Measurements from ENCODE around the gene SDK2. TPM values are rescaled to one million over a fixed set of nuclear protein-coding genes. Genes with fewer than 3 reads are reported as not detected.
A peak's percentile ranks its signal among the peaks of the same experiment; 100 is the strongest.

The SDK2 gene
- total and polyA plus RNA-seq, 2 experiments from 2014 or later, result 0.74 to 5.1 TPM

DNA sequence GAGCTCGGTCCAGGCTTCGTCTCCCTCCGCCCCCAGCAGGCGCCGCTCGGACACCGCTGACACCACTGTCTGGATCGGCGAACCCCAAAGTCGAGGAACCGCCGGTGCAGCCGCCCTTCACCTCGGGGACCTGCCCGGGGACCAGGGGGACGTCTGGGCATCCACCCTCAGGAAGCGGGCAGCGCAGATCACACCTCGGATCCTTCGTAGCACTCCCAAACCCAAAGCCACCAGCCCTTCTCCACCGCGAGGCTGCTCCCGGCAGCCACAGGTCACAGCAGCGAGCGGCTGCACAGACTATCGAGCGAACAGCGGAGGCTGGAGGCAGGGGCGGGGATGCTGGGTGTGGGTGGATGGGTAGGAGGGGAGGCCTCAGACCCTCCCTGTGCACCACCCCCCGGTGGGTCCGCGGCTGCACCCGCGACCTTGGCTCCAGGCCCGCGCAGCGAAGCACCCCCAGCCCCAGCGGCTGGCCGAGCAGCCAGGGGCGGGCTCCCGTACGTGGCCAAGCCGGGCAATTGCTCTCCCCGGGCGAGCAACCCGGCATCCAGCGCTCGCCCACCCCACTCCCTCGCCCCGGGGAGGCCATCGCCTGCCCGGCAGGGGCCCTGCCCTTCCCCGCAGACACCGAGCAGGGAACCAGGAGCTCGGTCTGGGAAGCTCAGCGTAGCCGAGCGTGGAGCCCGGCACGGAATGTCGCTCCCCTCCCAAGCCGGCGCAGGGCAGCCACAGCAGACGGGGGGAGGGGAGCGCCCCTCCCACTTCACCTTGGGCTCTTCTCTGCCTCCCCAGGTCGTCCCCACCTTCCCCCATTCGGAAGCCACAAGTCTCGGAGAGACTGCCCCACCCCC, 1.0 kb downstream of the SDK2 start (continued):
- TF ChIP-seq, protein P1, sequence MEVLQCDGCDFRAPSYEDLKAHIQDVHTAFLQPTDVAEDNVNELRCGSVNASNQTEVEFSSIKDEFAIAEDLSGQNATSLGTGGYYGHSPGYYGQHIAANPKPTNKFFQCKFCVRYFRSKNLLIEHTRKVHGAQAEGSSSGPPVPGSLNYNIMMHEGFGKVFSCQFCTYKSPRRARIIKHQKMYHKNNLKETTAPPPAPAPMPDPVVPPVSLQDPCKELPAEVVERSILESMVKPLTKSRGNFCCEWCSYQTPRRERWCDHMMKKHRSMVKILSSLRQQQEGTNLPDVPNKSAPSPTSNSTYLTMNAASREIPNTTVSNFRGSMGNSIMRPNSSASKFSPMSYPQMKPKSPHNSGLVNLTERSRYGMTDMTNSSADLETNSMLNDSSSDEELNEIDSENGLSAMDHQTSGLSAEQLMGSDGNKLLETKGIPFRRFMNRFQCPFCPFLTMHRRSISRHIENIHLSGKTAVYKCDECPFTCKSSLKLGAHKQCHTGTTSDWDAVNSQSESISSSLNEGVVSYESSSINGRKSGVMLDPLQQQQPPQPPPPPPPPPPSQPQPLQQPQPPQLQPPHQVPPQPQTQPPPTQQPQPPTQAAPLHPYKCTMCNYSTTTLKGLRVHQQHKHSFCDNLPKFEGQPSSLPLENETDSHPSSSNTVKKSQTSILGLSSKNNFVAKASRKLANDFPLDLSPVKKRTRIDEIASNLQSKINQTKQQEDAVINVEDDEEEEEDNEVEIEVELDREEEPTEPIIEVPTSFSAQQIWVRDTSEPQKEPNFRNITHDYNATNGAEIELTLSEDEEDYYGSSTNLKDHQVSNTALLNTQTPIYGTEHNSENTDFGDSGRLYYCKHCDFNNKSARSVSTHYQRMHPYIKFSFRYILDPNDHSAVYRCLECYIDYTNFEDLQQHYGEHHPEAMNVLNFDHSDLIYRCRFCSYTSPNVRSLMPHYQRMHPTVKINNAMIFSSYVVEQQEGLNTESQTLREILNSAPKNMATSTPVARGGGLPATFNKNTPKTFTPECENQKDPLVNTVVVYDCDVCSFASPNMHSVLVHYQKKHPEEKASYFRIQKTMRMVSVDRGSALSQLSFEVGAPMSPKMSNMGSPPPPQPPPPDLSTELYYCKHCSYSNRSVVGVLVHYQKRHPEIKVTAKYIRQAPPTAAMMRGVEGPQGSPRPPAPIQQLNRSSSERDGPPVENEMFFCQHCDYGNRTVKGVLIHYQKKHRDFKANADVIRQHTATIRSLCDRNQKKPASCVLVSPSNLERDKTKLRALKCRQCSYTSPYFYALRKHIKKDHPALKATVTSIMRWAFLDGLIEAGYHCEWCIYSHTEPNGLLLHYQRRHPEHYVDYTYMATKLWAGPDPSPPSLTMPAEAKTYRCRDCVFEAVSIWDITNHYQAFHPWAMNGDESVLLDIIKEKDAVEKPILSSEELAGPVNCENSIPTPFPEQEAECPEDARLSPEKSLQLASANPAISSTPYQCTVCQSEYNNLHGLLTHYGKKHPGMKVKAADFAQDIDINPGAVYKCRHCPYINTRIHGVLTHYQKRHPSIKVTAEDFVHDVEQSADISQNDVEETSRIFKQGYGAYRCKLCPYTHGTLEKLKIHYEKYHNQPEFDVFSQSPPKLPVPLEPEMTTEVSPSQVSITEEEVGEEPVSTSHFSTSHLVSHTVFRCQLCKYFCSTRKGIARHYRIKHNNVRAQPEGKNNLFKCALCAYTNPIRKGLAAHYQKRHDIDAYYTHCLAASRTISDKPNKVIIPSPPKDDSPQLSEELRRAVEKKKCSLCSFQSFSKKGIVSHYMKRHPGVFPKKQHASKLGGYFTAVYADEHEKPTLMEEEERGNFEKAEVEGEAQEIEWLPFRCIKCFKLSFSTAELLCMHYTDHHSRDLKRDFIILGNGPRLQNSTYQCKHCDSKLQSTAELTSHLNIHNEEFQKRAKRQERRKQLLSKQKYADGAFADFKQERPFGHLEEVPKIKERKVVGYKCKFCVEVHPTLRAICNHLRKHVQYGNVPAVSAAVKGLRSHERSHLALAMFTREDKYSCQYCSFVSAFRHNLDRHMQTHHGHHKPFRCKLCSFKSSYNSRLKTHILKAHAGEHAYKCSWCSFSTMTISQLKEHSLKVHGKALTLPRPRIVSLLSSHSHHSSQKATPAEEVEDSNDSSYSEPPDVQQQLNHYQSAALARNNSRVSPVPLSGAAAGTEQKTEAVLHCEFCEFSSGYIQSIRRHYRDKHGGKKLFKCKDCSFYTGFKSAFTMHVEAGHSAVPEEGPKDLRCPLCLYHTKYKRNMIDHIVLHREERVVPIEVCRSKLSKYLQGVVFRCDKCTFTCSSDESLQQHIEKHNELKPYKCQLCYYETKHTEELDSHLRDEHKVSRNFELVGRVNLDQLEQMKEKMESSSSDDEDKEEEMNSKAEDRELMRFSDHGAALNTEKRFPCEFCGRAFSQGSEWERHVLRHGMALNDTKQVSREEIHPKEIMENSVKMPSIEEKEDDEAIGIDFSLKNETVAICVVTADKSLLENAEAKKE (CRISPR knock-in tag; IDR thresholded peaks at IDR 0.05), result no peak
- TF ChIP-seq ZNF114 (CRISPR knock-in tag; IDR thresholded peaks at IDR 0.05) (no peak), EZH2 (IDR thresholded peaks at IDR 0.05; ENCODE audit: low read depth, unreplicated experiment) (peak; percentile 61), ZNF331 (CRISPR knock-in tag; IDR thresholded peaks at IDR 0.05; ENCODE audit: low read depth) (no peak)
- TF ChIP-seq, protein P2, sequence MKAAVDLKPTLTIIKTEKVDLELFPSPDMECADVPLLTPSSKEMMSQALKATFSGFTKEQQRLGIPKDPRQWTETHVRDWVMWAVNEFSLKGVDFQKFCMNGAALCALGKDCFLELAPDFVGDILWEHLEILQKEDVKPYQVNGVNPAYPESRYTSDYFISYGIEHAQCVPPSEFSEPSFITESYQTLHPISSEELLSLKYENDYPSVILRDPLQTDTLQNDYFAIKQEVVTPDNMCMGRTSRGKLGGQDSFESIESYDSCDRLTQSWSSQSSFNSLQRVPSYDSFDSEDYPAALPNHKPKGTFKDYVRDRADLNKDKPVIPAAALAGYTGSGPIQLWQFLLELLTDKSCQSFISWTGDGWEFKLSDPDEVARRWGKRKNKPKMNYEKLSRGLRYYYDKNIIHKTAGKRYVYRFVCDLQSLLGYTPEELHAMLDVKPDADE (IDR thresholded peaks at IDR 0.05), result no peak
- TF ChIP-seq, protein P3, sequence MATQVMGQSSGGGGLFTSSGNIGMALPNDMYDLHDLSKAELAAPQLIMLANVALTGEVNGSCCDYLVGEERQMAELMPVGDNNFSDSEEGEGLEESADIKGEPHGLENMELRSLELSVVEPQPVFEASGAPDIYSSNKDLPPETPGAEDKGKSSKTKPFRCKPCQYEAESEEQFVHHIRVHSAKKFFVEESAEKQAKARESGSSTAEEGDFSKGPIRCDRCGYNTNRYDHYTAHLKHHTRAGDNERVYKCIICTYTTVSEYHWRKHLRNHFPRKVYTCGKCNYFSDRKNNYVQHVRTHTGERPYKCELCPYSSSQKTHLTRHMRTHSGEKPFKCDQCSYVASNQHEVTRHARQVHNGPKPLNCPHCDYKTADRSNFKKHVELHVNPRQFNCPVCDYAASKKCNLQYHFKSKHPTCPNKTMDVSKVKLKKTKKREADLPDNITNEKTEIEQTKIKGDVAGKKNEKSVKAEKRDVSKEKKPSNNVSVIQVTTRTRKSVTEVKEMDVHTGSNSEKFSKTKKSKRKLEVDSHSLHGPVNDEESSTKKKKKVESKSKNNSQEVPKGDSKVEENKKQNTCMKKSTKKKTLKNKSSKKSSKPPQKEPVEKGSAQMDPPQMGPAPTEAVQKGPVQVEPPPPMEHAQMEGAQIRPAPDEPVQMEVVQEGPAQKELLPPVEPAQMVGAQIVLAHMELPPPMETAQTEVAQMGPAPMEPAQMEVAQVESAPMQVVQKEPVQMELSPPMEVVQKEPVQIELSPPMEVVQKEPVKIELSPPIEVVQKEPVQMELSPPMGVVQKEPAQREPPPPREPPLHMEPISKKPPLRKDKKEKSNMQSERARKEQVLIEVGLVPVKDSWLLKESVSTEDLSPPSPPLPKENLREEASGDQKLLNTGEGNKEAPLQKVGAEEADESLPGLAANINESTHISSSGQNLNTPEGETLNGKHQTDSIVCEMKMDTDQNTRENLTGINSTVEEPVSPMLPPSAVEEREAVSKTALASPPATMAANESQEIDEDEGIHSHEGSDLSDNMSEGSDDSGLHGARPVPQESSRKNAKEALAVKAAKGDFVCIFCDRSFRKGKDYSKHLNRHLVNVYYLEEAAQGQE (IDR thresholded peaks at IDR 0.05; ENCODE audit: unreplicated experiment), result no peak
